ENCODE data around the gene SLCO3A1.

The SLCO3A1 gene

DNA sequence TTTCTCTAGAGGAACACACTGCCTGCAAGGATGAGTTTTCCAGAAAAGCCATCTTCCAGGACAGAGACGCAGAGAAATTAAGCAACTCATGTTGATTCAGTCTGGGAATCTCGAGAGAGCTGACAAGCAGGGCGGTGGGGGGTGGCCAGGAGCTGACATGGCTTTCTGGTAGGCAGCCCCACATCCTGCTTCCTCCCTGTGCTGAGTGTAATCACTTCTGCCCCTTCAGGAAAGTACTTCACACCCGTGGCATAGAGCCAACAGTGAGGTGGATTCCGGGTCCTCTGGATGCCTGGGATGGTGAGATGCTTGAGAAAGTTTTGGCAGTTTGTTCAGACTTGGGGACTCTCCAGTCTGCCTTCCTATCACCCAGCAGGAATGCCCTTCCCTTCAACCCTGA lies 221.1 kb downstream of the SLCO3A1 start:
- no peak for TF ChIP-seq CTCF (conservative IDR thresholded peaks at IDR 0.05; ENCODE audit: low read depth, low read length)
- H3K4me3 ChIP-seq (ENCODE audit: low read length): no peak overlapping the region
- DNase-seq (ENCODE audit: low read depth): no peak

- no peak for TF ChIP-seq CTCF (conservative IDR thresholded peaks at IDR 0.05; ENCODE audit: low read depth, low read length)
- H3K4me3 ChIP-seq (ENCODE audit: low read length): no peak overlapping the region
- no peak for DNase-seq (ENCODE audit: low read depth)
Observed at GRCh38 chr15:92075764-92076163, 222.3 kb downstream of the SLCO3A1 start.

- no peak overlapping the region for H3K4me3 ChIP-seq (ENCODE audit: low read length)
- no peak for TF ChIP-seq CTCF (conservative IDR thresholded peaks at IDR 0.05; ENCODE audit: low read depth, low read length)
- DNase-seq (ENCODE audit: low read depth): no peak
Observed at GRCh38 chr15:92076541-92076940, 223.0 kb downstream of the SLCO3A1 start.

- H3K4me3 ChIP-seq (ENCODE audit: low read length): no peak overlapping the region
- DNase-seq (ENCODE audit: low read depth): peak; percentile 22
- peak; percentile 90 for TF ChIP-seq CTCF (conservative IDR thresholded peaks at IDR 0.05; ENCODE audit: low read depth, low read length)
Observed at GRCh38 chr15:92077353-92078085, 224.0 kb downstream of the SLCO3A1 start.

DNA sequence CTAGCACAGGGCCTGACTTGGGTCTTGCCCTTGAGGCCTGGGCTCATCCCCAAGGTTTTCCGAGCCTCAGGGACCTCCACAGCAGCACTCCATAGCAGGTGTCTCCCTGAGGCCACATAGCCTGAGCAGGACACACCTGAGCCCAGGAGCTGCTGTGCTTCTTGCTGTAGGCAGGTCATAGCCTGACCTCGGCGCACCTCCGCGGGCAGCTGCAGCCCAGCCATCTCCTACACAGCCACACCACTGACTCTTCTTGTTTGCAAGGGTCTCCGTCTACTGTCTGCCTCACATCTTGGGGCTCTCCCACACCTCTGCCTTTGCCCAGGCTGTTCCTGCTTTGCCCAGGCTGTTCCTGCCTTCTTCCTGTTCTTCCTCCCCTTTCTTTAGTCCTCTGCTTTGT lies 224.8 kb downstream of the SLCO3A1 start:
- no peak for DNase-seq (ENCODE audit: low read depth)
- H3K4me3 ChIP-seq (ENCODE audit: low read length): no peak overlapping the region
- TF ChIP-seq CTCF (conservative IDR thresholded peaks at IDR 0.05; ENCODE audit: low read depth, low read length): no peak

DNA sequence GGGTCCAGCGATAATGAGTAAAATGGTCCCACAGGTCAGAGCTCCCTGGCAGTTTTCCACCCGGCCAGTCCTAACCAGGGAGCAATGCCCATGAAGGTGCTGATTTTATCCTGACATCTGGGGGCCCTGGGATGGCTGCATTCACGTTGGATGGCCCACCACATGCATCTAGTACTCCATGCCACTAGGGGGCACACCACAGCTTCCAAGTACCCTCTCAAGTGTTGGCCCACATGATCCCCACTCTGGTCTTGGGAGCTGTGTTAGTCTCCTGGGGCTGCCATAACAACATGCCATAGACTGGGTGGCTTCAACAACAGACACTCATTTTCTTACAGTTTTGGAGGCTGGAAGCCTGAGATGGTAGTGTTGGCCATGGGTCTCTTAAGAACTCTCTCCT lies 225.5 kb downstream of the SLCO3A1 start:
- no peak overlapping the region for H3K4me3 ChIP-seq (ENCODE audit: low read length)
- peak; percentile 48 for TF ChIP-seq CTCF (conservative IDR thresholded peaks at IDR 0.05; ENCODE audit: low read depth, low read length)
- no peak for DNase-seq (ENCODE audit: low read depth)

DNA sequence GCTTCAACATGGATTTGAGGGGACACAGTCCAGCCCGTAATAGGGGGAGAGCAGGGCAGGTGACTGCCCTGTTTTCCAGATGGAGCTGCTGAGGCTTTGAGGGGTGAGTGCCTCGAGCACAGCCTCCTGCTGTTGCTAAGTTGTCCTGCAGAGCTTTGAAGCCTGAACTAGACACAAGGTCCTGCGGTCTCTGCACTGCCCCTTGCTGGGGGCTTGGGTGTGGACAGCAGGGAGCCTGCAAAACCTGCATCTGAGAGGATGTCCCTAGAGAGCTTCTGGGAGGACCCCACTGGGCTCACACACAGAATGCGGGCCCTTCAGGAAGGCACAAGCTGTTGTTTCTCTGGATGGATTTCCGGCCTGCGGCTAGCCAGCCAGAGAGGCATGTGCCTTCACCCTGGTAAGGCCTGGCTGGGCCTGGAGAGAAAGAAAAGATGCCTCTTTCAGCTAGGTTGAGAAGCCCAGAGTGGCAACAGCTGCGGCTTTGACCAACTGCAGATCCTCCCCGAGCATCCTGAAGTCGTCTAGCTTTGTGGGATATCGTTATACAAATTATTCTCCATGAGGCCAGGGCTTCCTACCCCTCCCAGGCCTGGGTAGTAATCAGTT lies 226.2 kb downstream of the SLCO3A1 start:
- no peak overlapping the region for H3K4me3 ChIP-seq (ENCODE audit: low read length)
- no peak for TF ChIP-seq CTCF (conservative IDR thresholded peaks at IDR 0.05; ENCODE audit: low read depth, low read length)
- DNase-seq (ENCODE audit: low read depth): no peak

Data from retinal pigment epithelial cell (primary cell).